Neural cell (in vitro differentiated cells): Measurements from ENCODE around the gene MGA. TPM values are rescaled to one million over a fixed set of nuclear protein-coding genes. Genes with fewer than 3 reads are reported as not detected.

Source experiments
- H2AFZ ChIP-seq: fragments of 200-600, 300-800 bp; sonication (generic), shearing (Covaris generic); 2 replicates; pipeline ENCODE4 v1.6.0; 2014; ENCODE audit warnings: low read depth, mild to moderate bottlenecking, antibody characterized with exemption, low read length, moderate library complexity
- H3F3A ChIP-seq: fragments of 200-600 bp; shearing (Covaris generic); 2 replicates; pipeline ENCODE4 v1.6.1; 2016; ENCODE audit warnings: mild to moderate bottlenecking, moderate library complexity, mixed read lengths, antibody characterized with exemption, low read length; ENCODE audit not compliant: insufficient read depth, poor library complexity, severe bottlenecking
- H3K27ac ChIP-seq: fragments of 200-600, 300-800 bp; sonication (generic), shearing (Covaris generic); 2 replicates; pipeline ENCODE4 v1.5.1; 2014; ENCODE audit warnings: mild to moderate bottlenecking, low read length, moderate library complexity
- H3K27me3 ChIP-seq: fragments of 300-800, 200-600 bp; sonication (generic), shearing (Covaris generic); 2 replicates; pipeline ENCODE4 v1.6.0; 2014; ENCODE audit warnings: mild to moderate bottlenecking, low read depth, low read length, moderate library complexity; ENCODE audit not compliant: insufficient read depth
- H3K36me3 ChIP-seq: fragments of 300-800, 200-600 bp; sonication (generic), shearing (Covaris generic); 2 replicates; pipeline ENCODE4 v1.5.1; 2014; ENCODE audit warnings: mild to moderate bottlenecking, antibody characterized with exemption, low read length, moderate library complexity; ENCODE audit not compliant: insufficient read depth
- H3K4me2 ChIP-seq: fragments of 300-800, 200-600 bp; sonication (generic), shearing (Covaris generic); 2 replicates; pipeline ENCODE4 v1.6.0; 2014; ENCODE audit warnings: mild to moderate bottlenecking, low read length
- H3K4me3 ChIP-seq: fragments of 300-800, 200-600 bp; sonication (generic), shearing (Covaris generic); 2 replicates; pipeline ENCODE4 v1.5.1; 2014; ENCODE audit warnings: mild to moderate bottlenecking, low read length, moderate library complexity
- H3K79me2 ChIP-seq: fragments of 200-600 bp; shearing (Covaris generic); replicated peaks from 2 replicates; pipeline ENCODE4 v1.6.0; 2014; ENCODE audit warnings: mild to moderate bottlenecking, low read length, moderate library complexity; ENCODE audit not compliant: insufficient read depth
- H3K9ac ChIP-seq: fragments of 300-800, 200-600 bp; sonication (generic), shearing (Covaris generic); 2 replicates; pipeline ENCODE4 v1.6.1; 2016; ENCODE audit warnings: mild to moderate bottlenecking, low read length, mixed read lengths
- H3K9me2 ChIP-seq: fragments of 200-600 bp; shearing (Covaris generic); 2 replicates; pipeline ENCODE4 v1.6.1; 2016; ENCODE audit warnings: mild to moderate bottlenecking, low read length, mixed read lengths; ENCODE audit not compliant: insufficient read depth
- H3K9me3 ChIP-seq: fragments of 200-600, 300-800 bp; sonication (generic), shearing (Covaris generic); 2 replicates; pipeline ENCODE4 v1.6.1; 2016; ENCODE audit warnings: mild to moderate bottlenecking, mixed run types, low read length, moderate library complexity, mixed read lengths
- H4K20me1 ChIP-seq: fragments of 200-600 bp; shearing (Covaris generic); 2 replicates; pipeline ENCODE4 v1.6.1; 2016; ENCODE audit warnings: mild to moderate bottlenecking, mixed run types; ENCODE audit not compliant: insufficient read depth
- EZH2 ChIP-seq: fragments of 200-600, 300-800 bp; shearing (Covaris generic), sonication (generic); IDR thresholded peaks from 2 replicates; pipeline ENCODE4 v1.6.1; 2014; ENCODE audit warnings: antibody characterized with exemption, low read length, borderline replicate concordance, mild to moderate bottlenecking; ENCODE audit not compliant: insufficient read depth, poor library complexity, severe bottlenecking
- MXI1 ChIP-seq: fragments of 450-650 bp; conservative IDR thresholded peaks from 2 replicates; pipeline ENCODE4 v1.6.1; 2014; ENCODE audit warnings: antibody characterized with exemption, mild to moderate bottlenecking; ENCODE audit not compliant: poor library complexity, severe bottlenecking
- POLR2AphosphoS5 ChIP-seq: IDR thresholded peaks from 2 replicates; pipeline ENCODE4 v1.6.1; 2012
- RAD21 ChIP-seq: fragments of 450-650 bp; conservative IDR thresholded peaks from 2 replicates; pipeline ENCODE4 v1.6.1; 2014; ENCODE audit warnings: antibody characterized with exemption, mild to moderate bottlenecking, moderate library complexity
- SMC3 ChIP-seq: fragments of 450-650 bp; conservative IDR thresholded peaks from 2 replicates; pipeline ENCODE4 v1.6.1; 2014; ENCODE audit warnings: antibody characterized with exemption, mild to moderate bottlenecking, moderate library complexity; ENCODE audit not compliant: poor library complexity
- TAF1 ChIP-seq: IDR thresholded peaks from 2 replicates; pipeline ENCODE4 v1.6.1; 2012; ENCODE audit warnings: low read depth
- polyA plus RNA-seq: library from polyadenylated mRNA; depleted of rRNA; stranded (reverse); fragments of >200 nt; gene quantifications from 2 replicates; pipeline ENCODE4 v1.2.3, GENCODE V29; 2014
- TF ChIP-seq, protein P1 (sequence below): fragments of 450-650 bp; IDR thresholded peaks from 2 replicates; pipeline ENCODE4 v1.5.1; 2014; ENCODE audit warnings: antibody characterized with exemption, mild to moderate bottlenecking, moderate library complexity; ENCODE audit not compliant: poor library complexity, severe bottlenecking
- TF ChIP-seq, protein P2 (sequence below): IDR thresholded peaks from 2 replicates; pipeline ENCODE4 v1.6.1; 2012; ENCODE audit warnings: borderline replicate concordance

The MGA gene
- polyA plus RNA-seq, 1 donor from 2014 or later: 13.2 TPM

DNA sequence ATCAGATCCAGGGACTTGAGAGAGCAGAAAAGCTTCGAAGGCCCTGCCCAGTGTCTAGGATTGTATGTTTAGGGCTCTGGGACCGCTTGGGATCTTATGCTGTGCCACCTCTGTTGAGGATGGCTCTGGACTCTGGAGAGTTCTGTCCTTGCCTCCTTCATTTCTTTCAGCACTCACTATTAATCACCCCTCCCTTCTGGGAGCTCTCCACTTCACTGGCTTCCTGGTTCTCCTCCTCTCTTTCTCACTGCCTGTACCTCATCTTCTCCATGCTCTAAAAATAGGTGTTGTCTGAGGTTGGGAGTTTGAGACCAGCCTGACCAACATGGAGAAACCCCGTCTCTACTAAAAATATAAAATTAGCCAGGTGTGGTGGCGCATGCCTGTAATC is 131.3 kb downstream of the MGA start:
- H3K9me3 ChIP-seq: no peaks in the 10 kb centered on the region
- H2AFZ ChIP-seq: no peak overlapping the region

DNA sequence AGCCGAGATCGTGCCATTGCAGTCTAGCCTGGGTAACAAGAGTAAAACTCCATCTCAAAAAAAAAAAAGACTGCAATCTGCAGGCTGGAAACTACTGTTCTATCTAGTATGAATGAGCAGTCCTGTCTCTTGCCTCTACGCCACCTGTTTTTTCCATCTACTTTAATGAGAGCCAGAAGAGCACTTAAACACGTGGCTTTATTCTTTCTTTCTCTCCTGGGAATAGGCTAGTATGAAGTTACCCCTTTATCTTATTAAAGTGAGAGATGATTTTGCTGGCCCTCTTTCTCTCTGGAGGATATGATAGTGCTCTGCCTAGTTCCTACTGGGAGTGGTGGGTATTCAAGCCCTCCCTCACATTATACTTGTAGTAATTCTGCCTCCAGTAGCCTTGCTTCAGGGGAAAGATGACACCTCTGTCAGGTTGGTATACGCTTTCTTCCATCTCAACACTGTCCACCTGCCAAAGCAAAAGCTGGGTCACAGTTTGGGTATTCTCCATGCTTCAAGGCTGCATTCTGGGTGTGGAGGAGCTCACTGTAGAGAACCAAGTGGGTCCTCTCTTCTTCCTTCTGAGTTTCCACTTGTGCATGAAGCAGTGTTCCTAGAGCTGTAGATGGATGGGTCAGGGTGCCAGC is 131.9 kb downstream of the MGA start:
- Histone ChIP-seq H3K36me3 (no peaks in the 10 kb centered on the region), H3F3A (no peaks in the 10 kb centered on the region), H3K27me3 (no peaks in the 10 kb centered on the region), H3K4me3 (no peak overlapping the region), H3K9ac (no peak overlapping the region), H3K4me2 (no peak overlapping the region), H3K27ac (no peak overlapping the region), H3K9me3 (no peaks in the 10 kb centered on the region), H3K79me2 (no peaks in the 10 kb centered on the region), H2AFZ (no peak overlapping the region), H4K20me1 (no peaks in the 10 kb centered on the region), H3K9me2 (no peaks in the 10 kb centered on the region)
- TF ChIP-seq MXI1 (no peak), POLR2AphosphoS5 (no peak), RAD21 (no peak)
- TF ChIP-seq, protein P1, sequence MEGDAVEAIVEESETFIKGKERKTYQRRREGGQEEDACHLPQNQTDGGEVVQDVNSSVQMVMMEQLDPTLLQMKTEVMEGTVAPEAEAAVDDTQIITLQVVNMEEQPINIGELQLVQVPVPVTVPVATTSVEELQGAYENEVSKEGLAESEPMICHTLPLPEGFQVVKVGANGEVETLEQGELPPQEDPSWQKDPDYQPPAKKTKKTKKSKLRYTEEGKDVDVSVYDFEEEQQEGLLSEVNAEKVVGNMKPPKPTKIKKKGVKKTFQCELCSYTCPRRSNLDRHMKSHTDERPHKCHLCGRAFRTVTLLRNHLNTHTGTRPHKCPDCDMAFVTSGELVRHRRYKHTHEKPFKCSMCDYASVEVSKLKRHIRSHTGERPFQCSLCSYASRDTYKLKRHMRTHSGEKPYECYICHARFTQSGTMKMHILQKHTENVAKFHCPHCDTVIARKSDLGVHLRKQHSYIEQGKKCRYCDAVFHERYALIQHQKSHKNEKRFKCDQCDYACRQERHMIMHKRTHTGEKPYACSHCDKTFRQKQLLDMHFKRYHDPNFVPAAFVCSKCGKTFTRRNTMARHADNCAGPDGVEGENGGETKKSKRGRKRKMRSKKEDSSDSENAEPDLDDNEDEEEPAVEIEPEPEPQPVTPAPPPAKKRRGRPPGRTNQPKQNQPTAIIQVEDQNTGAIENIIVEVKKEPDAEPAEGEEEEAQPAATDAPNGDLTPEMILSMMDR: no peak

More for the DNA sequence above, 131.3 kb downstream of the MGA start:
- no peaks in the 10 kb centered on the region for H3K36me3 ChIP-seq
- H3F3A ChIP-seq: no peaks in the 10 kb centered on the region
- no peaks in the 10 kb centered on the region for H3K27me3 ChIP-seq
- H4K20me1 ChIP-seq: no peaks in the 10 kb centered on the region
- no peak overlapping the region for H3K9ac ChIP-seq
- TF ChIP-seq POLR2AphosphoS5: no peak
- TF ChIP-seq, protein P2, sequence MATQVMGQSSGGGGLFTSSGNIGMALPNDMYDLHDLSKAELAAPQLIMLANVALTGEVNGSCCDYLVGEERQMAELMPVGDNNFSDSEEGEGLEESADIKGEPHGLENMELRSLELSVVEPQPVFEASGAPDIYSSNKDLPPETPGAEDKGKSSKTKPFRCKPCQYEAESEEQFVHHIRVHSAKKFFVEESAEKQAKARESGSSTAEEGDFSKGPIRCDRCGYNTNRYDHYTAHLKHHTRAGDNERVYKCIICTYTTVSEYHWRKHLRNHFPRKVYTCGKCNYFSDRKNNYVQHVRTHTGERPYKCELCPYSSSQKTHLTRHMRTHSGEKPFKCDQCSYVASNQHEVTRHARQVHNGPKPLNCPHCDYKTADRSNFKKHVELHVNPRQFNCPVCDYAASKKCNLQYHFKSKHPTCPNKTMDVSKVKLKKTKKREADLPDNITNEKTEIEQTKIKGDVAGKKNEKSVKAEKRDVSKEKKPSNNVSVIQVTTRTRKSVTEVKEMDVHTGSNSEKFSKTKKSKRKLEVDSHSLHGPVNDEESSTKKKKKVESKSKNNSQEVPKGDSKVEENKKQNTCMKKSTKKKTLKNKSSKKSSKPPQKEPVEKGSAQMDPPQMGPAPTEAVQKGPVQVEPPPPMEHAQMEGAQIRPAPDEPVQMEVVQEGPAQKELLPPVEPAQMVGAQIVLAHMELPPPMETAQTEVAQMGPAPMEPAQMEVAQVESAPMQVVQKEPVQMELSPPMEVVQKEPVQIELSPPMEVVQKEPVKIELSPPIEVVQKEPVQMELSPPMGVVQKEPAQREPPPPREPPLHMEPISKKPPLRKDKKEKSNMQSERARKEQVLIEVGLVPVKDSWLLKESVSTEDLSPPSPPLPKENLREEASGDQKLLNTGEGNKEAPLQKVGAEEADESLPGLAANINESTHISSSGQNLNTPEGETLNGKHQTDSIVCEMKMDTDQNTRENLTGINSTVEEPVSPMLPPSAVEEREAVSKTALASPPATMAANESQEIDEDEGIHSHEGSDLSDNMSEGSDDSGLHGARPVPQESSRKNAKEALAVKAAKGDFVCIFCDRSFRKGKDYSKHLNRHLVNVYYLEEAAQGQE: no peak
- TF ChIP-seq EZH2: no peak
- TF ChIP-seq MXI1: no peak
- H3K27ac ChIP-seq: no peak overlapping the region
- no peak overlapping the region for H3K4me3 ChIP-seq
- H3K79me2 ChIP-seq: no peaks in the 10 kb centered on the region
- no peak overlapping the region for H3K4me2 ChIP-seq
- H3K9me2 ChIP-seq: no peaks in the 10 kb centered on the region

DNA sequence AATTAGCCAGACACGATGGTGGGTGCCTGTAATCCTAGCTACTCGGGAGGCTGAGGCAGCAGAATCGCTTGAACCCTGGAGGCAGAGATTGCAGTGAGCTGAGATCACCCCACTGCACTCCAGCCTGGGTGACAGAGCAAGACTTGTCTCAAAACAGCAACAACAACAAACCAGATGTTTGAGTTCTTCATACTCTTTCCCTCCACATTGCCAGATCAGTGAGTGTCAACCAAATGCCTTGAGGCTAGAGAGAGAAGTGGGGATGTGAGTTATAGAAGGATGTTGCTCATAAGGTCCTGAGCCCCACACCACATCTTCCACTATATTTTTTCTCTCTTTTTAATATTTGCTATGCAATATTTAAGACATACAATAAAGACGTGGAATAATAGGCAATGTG is 133.9 kb downstream of the MGA start:
- Histone ChIP-seq H3K79me2 (no peaks in the 10 kb centered on the region), H3K36me3 (no peaks in the 10 kb centered on the region), H3K4me3 (no peak overlapping the region), H3K9me3 (no peaks in the 10 kb centered on the region), H3K27me3 (no peaks in the 10 kb centered on the region), H3K27ac (no peak overlapping the region), H3K9me2 (no peaks in the 10 kb centered on the region), H4K20me1 (no peaks in the 10 kb centered on the region), H3F3A (no peaks in the 10 kb centered on the region), H2AFZ (no peak overlapping the region), H3K4me2 (no peak overlapping the region), H3K9ac (no peak overlapping the region)
- TF ChIP-seq, protein P1: no peak
- TF ChIP-seq RAD21: no peak
- TF ChIP-seq EZH2: no peak
- no peak for TF ChIP-seq SMC3
- TF ChIP-seq, protein P2: no peak
- TF ChIP-seq POLR2AphosphoS5: no peak
- TF ChIP-seq TAF1: no peak
